ENCODE data around the gene LGALS9. TPM values are rescaled to one million over a fixed set of nuclear protein-coding genes. Genes with fewer than 3 reads are reported as not detected.
"Not testable (repeated sequence)": the region's sequence is repeated elsewhere in the genome, so short reads cannot be mapped to it uniquely, and the experiment has no call there.

LGALS9 gene
- total and polyA plus RNA-seq, 12 donors = 7.5 to 79.1 (median 17.5) TPM

DNA sequence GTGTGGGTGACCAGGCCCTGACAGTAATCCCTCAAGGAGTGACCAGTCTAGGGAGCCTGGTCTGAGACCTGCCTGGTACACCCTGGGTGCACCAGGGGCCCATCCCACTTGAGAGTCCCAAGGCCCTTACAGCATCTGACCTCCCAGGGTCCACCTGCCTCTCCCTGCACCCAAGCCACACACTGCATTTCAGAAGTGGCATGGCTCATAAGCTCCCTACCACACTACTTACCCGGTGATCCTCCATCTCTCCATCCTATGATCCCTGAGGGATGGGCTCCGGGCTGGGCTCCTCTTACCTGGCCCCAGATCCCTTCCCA is 40.6 kb downstream of the LGALS9 start:
- H3K4me1 ChIP-seq = no peaks in the 10 kb centered on the region
- no peak overlapping the region for H3K4me3 ChIP-seq
- intact Hi-C loops (cut with DNase I) = no loop called here
- H3K27me3 ChIP-seq = no peaks in the 10 kb centered on the region
- no peaks in the 10 kb centered on the region for H3K36me3 ChIP-seq
- no peak overlapping the region for H3K27ac ChIP-seq
- DNase-seq (no peak), ATAC-seq (no peak)
- 90 to 91% methylated on average over 2 of the region's 2 CpGs for WGBS, 2 donors
- no peaks in the 10 kb centered on the region for H3K9me3 ChIP-seq
- TF ChIP-seq, protein P1, sequence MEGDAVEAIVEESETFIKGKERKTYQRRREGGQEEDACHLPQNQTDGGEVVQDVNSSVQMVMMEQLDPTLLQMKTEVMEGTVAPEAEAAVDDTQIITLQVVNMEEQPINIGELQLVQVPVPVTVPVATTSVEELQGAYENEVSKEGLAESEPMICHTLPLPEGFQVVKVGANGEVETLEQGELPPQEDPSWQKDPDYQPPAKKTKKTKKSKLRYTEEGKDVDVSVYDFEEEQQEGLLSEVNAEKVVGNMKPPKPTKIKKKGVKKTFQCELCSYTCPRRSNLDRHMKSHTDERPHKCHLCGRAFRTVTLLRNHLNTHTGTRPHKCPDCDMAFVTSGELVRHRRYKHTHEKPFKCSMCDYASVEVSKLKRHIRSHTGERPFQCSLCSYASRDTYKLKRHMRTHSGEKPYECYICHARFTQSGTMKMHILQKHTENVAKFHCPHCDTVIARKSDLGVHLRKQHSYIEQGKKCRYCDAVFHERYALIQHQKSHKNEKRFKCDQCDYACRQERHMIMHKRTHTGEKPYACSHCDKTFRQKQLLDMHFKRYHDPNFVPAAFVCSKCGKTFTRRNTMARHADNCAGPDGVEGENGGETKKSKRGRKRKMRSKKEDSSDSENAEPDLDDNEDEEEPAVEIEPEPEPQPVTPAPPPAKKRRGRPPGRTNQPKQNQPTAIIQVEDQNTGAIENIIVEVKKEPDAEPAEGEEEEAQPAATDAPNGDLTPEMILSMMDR (IDR thresholded peaks at IDR 0.05) = no peak

DNA sequence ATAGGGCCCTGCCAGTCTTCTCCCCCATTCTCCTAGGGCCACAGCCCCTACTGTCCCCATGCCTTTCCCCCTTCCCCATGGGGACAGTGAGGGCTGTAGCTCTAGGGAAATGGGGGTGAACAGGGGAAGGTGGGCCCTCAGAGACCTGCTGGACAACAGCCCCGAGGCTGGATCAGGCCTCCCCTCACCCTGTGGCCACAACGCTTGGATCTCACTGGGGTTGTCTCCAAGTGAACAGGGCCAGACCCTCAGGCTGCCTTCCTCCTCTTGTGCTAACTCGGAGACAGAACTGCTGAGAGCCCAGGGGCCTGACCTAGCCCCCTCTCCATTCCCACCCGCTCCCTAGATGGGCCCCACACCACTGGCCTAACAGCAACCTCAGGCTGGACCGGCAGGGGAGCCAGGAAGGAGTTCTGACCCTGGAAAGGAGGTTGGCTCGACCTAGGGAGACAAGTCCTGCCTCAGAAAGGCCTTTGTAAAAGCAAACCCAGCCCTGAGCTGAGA is 41.0 kb downstream of the LGALS9 start:
- H3K4me3 ChIP-seq; H3K36me3 ChIP-seq; H3K27me3 ChIP-seq; ATAC-seq; H3K27ac ChIP-seq; H3K9me3 ChIP-seq; intact Hi-C loops (cut with DNase I); DNase-seq; H3K4me1 ChIP-seq: not testable (repeated sequence)
- WGBS, 2 donors = 67 to 75% methylated on average over 6 of the region's 6 CpGs

DNA sequence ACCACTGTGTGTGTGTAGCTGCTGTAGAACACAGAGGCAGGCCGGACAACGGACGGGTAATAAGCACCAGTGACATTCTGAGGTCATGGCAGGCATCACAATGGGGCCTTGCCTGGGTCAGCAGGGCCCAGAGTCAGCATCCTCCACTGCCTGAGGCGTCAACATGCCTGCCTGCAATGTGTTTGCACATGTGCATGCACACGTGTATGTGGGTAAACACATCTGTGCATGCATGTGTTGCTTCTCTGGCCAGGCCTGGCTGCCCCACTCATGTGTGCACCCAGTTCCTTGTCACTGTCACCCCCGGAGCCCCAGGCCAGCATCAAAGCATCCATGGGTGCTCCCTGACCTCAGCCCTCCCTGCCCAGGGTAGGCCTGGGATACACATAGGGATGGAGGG is 43.3 kb downstream of the LGALS9 start:
- no peaks in the 10 kb centered on the region for H3K4me1 ChIP-seq
- H3K27ac ChIP-seq = no peak overlapping the region
- no peaks in the 10 kb centered on the region for H3K9me3 ChIP-seq
- no peak for DNase-seq
- WGBS, 2 donors = 84% methylated on average over 6 of the region's 6 CpGs
- intact Hi-C loops (cut with DNase I) = no loop called here
- no peak for ATAC-seq
- TF ChIP-seq, protein P1 (IDR thresholded peaks at IDR 0.05) = no peak
- H3K36me3 ChIP-seq = no peaks in the 10 kb centered on the region
- H3K4me3 ChIP-seq = no peak overlapping the region
- H3K27me3 ChIP-seq = peaks cover 0 to 3% (median 0%) of the 10 kb centered on the region in 7 donors

DNA sequence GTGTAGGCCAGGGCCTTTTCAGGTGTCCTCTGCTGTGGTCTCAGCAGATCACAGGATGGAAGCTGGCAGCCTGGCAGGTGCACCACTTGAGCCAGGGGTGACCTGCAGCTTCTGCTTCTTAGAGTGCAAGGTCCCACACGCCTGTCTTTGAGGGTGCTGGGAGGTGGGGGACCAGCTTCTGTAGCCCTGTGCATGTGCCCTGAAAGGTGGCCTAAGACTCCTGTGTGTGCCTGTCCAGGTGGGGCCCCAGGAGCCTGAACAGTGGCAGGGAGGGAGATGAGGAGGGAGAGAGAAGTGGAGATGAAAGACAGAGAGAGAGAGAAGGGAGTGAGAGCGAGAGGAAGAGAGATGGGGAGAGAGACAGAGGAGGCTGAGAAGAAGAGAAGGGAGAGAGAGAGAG is 46.2 kb downstream of the LGALS9 start:
- Histone ChIP-seq H3K27ac (no peak overlapping the region), H3K27me3 (peaks cover 0 to 10% (median 0%) of the 10 kb centered on the region in 7 donors), H3K36me3 (no peaks in the 10 kb centered on the region), H3K4me1 (no peaks in the 10 kb centered on the region), H3K4me3 (no peak overlapping the region), H3K9me3 (no peaks in the 10 kb centered on the region)
- WGBS, 2 donors = 71 to 78% methylated on average over 2 of the region's 2 CpGs
- DNase-seq (no peak), ATAC-seq (no peak)
- intact Hi-C loops (cut with DNase I) = no loop called here
- TF ChIP-seq, protein P1 (IDR thresholded peaks at IDR 0.05) = no peak

DNA sequence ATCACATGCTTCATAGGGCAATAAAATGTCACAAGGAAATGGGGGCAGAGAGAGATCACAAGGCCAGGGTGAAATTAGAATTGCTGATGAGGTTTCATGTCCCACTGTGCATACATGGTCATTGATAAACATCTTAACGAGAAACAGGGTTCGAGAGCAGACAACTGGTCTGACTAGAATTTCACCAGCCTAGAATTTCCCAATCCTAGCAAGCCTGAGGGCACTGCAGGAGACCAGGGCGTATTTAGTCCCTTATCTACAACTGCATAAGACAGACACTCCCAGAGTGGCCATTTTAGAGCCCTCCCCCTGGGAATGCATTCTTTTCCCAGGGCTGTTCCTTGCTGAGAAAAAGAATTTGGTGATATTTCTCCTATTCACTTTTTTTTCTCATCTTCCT is 55.3 kb downstream of the LGALS9 start:
- Histone ChIP-seq H3K9me3 (peaks cover 0 to 18% (median 4%) of the 10 kb centered on the region in 11 donors), H3K27me3 (peaks cover 0 to 11% (median 0%) of the 10 kb centered on the region in 7 donors)
- DNase-seq; H3K4me1 ChIP-seq; ATAC-seq; H3K27ac ChIP-seq; intact Hi-C loops (cut with DNase I); H3K4me3 ChIP-seq; H3K36me3 ChIP-seq: not testable (repeated sequence)
- WGBS, 2 donors = 57 to 66% methylated on average over 3 of the region's 3 CpGs

All from heart right ventricle (tissue), 16 donors.